NB4 (cell line): Measurements from ENCODE around the gene CRTAC1.

Source experiments
- CTCF ChIP-seq: IDR thresholded peaks from one replicate; pipeline ENCODE4 v1.5.1; 2012; ENCODE audit warnings: low read depth, low read length
- MAX ChIP-seq: IDR thresholded peaks from 2 replicates; pipeline ENCODE4 v1.6.1; 2011; ENCODE audit warnings: low read depth, low read length
- MYC ChIP-seq: IDR thresholded peaks from 2 replicates; pipeline ENCODE4 v1.6.1; 2011; ENCODE audit warnings: low read depth, low read length
- POLR2A ChIP-seq: IDR thresholded peaks from 2 replicates; pipeline ENCODE4 v1.6.1; 2011; ENCODE audit warnings: mild to moderate bottlenecking; ENCODE audit not compliant: insufficient read length; ENCODE audit errors: extremely low read depth

- TF ChIP-seq MYC = no peak
- TF ChIP-seq CTCF = no peak
- no peak for TF ChIP-seq POLR2A
- no peak for TF ChIP-seq MAX
Measured at GRCh38 chr10:98076086-98076485, 45.7 kb upstream of the CRTAC1 start.
